Suppressor macrophage (primary cell): ENCODE measurements around the gene ALG10B.
"Not testable (repeated sequence)": the region's sequence is repeated elsewhere in the genome, so short reads cannot be mapped to it uniquely, and the experiment has no call there.

Experiments
- DNase-seq, 4 experiments: peaks; one replicate each; pipeline ENCODE4 v3.0.0-alpha.2; 2020 to 2022
- total RNA-seq, 17 experiments: gene quantifications; one replicate each; lab custom pipeline; 2026; ENCODE audit warnings: mixed read lengths in 6 of 17, inconsistent platforms in 3 of 17; lab: John Stamatoyannopoulos, UW

Gene ALG10B, protein sequence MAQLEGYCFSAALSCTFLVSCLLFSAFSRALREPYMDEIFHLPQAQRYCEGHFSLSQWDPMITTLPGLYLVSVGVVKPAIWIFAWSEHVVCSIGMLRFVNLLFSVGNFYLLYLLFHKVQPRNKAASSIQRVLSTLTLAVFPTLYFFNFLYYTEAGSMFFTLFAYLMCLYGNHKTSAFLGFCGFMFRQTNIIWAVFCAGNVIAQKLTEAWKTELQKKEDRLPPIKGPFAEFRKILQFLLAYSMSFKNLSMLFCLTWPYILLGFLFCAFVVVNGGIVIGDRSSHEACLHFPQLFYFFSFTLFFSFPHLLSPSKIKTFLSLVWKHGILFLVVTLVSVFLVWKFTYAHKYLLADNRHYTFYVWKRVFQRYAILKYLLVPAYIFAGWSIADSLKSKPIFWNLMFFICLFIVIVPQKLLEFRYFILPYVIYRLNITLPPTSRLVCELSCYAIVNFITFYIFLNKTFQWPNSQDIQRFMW
- total RNA-seq: 5.0 to 27.5 (median 15.4) reads per million in 17 experiments

DNA sequence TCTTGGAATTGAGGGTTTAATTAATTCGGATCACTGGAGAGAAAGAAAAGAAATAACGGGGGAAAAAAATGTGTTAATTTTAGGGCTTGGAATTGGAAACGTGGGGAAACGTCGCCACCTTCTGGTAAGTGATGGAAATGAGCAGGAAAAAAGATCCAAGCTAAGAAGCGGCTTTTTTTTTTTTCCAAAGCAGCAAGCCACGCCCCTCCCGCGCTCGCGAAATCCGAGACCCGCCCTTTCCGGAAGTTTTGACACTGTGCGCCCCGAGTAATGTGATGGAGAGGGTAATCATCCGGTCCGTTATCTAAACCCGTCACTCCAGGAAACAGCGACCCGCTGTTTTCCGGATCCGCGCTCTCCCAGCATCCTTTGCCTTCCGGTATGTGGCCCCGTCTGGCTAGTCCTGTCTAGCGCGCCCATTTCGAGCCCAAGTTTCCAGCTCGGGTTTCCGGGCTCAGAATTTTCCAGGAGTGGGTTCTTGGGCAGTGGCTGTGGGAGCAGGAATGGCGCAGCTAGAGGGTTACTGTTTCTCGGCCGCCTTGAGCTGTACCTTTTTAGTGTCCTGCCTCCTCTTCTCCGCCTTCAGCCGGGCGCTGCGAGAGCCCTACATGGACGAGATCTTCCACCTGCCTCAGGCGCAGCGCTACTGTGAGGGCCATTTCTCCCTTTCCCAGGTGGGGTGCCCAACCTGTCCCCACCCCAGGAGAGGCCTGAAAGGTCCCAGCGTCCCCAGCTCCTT lies at the start of gene ALG10B:
TSS of gene ALG10B (plus strand) at position 384 of the 739 bp plus-strand sequence. CDS start at position 504, 120 bp downstream.
- DNase-seq: peak; percentile 97 to 98 (median 98)

DNA sequence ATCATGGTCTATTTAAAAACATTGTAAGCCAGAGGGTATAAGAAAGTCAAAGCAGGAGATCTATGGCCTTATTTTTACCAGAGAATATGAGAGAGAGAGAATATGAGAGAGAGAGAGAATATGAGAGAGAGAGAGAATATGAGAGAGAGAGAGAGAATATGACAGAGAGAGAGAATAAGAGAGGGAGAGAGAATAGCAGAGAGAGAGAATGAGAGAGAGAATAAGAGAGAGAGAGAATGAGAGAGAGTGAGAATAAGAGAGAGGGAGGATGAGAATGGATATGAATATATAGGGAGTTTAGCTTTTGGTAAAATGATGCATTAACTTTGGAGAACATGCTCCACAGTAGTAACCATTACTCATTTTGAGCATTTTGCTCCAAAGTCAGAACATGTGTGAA lies 48.0 kb upstream of the ALG10B start:
- no peak for DNase-seq

DNA sequence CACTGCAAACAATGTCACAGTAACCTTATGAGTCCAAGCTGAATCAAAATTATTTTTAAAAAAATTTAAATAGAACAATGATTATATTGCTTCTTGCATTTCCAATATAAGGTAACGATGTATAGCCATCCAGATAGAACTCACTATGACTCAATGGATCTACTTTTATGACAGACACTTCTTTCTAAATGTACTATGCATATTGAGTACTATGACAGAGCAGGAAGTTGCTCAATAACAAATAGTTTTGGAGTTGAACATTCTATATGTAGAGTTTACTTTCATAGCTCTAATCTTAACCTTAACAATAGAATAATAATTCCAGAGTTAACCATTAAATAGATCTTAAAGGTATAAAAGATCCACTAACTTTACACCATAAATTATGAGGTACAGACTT lies 46.7 kb upstream of the ALG10B start:
- no peak for DNase-seq

DNA sequence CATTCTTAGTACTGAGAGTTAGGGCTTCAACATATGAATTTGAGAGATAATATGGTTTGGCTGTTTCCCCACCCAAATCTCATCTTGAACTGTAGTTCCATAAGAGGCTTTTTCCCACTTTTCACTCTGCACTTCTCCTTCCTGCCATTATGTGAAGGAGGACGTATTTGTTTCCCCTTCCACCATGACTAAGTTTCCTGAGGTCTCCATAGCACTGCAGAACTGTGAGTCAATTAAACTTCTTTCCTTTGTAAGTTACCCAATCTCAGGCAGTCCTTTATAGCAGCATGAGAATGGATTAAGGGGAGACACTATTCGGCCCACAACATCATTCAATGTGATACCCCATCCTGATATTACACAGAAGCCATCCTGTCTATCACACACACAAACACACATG lies 36.8 kb upstream of the ALG10B start:
- DNase-seq: no peak

DNA sequence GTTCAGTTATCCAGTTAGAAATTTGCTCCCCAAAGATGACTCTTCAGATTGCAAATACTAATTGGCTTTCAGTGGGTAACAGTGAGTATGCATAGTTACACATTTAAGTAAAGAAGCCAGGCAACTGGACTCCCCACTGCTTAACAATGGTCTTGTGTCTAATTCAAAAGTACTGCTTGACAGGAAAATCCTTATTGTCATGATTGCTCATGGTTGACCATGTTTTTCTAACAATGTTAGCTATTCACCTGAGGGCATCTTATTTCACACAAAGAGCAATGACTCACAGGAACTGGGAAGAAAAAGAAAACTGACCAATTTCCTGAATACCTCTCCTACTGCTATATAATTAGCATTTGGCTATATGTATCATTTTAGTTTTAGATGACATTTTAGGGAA lies 33.7 kb upstream of the ALG10B start:
- no peak for DNase-seq

DNA sequence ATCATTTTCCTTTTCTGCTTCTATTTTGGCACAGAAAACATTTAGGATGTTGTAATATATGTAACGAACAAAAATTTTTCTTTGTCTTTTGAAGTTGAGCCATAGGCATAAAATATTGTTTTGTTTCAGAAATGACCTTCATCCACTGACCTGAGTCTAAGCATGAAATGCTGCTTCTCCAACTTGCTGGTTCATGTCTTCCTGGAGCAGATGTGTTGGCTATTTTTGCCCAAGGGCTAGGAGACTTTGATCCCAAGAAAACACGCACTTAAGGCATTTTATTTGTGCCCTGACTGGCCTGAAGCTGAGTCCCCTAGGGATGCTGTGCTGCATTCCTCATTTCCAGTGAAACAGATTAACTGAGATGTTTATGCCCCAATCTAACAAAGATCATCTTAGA lies 27.2 kb upstream of the ALG10B start:
- no peak for DNase-seq

DNA sequence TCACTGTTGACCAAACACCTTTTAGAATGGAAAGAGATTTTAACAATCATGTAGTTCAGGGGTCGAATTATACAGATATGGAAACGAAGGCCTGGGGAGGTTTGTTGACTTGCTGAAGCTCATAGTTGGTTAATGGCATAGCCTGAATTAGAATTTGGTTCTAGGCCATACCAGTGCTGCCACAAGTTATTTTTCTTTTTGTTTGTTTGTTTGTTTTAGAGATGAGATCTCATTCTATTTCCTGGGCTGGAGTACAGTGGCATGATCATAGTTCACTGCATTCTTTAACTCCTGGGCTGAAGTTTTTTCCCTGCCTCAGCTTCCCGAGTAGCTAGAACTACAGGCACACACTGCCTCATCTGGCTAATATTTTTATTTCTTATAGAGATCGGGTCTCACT lies 25.4 kb upstream of the ALG10B start:
- DNase-seq: no peak

DNA sequence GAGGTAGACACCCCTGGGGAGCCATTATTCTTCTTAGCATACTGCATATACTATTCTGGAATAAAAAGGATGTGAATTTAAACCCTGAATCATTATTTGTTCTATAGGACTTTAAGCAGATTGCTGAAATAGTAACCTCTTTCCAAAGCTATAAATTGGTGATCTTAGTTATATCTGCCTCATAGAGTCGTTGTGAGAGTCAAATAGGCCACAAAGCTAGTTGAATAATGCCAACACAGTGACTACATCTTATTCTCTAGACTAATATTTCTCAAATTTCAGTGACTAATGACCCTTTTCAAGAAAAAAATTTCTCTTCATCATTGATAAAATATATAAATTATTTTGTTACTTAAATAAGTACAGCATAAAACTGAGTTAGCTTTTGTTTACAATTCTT lies 13.6 kb upstream of the ALG10B start:
- not testable (repeated sequence) for DNase-seq

DNA sequence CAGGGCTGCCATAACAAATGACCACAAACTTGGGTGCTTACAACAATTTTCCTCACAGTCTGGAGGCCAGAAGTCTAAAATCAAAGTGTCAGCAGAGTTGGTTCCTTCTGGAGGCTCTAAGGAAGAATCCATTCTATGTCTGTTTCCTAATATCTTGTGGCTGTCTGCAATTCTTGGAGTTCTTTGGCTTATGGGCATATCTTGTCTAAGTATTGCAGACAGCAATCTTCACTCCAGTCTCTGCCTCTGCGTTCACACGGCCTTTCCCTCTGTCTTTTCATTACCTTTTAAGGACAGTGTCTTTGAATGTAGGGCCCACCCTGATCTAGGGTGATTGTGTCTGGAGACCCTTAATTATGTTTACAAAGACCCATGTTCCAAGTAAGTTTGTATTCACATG lies 5.4 kb downstream of the ALG10B start:
- peak in 1 of 4 experiments; percentile 19 for DNase-seq

DNA sequence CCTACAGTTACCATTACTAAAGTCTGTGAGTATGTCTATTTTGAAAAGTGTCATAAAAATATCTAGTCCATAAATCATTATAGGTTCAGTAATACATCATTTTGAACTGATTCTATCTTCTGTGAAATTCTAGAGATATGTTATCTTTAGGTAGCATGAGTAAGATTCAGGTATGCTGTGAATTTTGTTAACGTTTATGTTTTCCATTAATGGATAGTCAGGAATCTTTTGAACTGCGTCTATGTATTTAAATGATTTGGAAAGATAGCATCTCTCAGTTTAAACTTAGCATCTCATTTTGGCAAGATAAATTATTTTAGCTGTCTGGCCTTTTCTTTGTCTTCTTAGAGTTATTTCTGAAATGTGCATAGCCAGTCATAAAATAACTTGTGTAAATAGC lies 8.3 kb downstream of the ALG10B start:
- DNase-seq: no peak

DNA sequence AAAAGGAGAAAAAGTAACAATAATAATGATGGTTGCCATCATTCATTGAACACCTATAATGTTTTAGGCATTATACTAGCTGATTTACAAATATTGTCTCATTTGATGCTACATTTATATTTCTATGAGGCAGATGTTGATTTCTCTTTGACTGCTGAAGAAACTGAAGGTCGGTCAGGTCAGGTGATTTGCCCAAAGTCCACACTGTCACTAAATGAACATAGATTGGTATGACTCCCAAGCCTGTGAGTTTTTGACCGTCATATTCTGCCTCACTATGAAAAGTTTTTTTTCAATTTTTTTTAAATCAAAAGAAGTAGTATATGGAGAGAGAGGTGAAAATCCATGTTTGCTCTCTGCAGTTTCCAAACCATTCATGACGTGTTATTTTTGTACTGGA lies 10.8 kb downstream of the ALG10B start:
- no peak for DNase-seq

DNA sequence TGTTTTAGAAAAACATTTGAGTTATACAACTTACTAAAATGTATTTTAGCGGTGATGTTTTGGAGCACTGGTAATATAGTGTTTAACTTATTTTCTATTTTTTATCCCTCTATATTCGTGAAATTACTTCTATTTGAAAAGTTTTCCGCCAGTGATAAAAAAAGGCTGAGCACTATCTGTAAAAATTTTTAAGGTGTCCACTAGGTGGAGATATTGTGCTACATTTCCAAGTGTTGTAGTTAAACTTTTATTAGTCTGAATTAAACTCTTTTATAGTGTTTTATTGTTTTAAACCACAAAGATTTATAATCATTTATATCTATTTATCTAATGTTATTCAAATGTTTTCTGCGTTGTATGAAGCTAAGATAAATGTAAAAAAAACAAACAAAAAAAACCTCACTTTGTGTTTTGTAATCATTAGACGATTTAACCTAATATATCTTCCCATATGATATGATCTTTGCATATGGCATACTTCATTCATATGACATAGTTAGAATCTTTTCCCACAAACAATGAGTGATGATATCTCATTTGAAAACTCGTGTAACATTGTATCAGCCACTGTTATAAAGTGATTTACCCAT lies 11.8 kb downstream of the ALG10B start:
- DNase-seq: peak in 3 of 4 experiments; percentile 35 to 74 (median 65)

DNA sequence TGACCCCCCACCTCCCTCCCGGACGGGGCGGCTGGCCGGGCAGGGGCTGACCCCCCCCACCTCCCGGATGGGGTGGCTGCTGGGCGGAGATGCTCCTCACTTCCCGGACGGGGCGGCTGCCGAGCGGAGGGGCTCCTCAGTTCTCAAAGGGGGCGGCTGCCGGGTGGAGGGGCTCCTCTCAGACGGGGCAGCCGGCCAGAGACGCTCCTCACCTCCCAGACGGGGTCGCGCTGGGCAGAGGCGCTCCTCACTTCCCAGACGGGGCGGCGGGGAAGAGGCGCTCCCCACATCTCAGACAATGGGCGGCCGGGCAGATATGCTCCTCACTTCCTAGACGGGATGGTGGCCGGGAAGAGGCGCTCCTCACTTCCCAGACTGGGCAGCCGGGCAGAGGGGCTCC lies 13.8 kb downstream of the ALG10B start:
- DNase-seq: not testable (repeated sequence)

DNA sequence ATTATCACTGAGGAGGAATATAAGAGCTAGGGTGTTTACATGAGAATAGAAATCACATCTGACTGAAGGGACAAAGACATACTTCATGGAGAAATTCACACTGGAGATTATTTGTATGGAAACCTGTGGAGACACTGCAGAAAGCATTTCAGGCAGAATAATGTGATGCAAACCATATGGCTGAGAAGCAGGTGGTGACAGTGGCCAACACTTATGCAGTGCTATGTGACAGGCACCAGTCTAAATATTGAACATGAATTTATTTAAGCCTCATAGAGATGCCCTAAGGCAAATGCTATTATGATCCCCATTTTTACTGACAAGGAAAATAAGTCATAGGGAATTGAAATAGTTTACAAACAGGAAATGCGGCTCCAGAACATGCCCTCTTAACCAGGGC lies 16.2 kb downstream of the ALG10B start:
- DNase-seq: no peak

DNA sequence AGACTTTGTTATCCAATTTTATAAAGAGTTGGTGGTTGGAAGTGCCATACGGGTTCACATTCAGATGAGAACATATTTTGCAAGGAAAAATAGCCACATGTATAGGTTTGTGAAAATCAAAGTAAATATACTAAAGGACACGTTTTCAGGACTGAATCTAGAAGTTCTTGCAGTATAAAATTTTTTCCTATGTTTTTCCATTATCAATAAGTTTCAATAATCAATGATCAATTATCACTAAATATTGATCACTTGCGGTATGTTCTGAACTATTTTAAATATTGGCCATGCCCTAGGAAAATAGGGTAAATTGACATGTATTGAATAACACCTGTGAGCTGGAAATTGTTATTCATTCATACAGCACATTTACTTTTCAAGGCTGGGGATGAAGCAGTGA lies 25.9 kb downstream of the ALG10B start:
- no peak for DNase-seq

DNA sequence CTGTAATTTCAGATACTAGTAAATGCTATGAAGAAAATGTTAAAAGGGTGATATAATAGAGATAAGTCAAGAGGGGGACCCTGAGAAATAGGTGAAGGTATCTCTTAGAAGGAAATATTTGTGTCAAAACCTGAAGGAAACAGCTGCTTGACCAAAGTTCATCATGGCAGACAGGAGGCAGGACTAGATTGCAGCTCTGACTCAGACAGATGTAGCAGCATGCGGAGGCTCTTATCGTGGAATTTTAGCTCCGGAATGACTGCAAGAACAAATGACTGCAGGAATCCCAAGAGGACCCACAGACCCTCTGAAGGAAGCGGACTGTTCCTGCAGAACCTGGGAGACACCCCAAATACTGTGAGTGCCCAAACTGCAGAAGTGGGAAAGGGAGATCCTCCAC lies 26.7 kb downstream of the ALG10B start:
- not testable (repeated sequence) for DNase-seq

DNA sequence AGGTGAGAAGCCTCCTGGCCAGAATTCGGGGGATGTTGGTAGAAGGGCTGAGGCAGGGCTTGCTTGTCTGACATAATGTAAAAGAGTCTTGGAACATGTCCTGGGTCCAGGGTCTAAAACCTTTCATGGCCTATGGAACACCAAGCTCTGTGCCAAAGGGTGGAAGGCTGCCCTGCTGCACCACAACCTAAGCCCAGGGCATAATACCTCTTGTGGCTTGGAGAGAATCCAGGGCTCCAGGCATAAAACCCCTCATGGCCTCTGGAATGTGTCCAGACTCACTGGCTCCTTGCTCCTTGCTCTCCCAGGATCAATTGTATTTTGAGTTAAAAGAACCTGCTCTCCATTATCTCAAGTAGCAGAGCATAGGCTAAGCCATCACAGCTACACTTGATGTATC lies 27.3 kb downstream of the ALG10B start:
- not testable (repeated sequence) for DNase-seq

DNA sequence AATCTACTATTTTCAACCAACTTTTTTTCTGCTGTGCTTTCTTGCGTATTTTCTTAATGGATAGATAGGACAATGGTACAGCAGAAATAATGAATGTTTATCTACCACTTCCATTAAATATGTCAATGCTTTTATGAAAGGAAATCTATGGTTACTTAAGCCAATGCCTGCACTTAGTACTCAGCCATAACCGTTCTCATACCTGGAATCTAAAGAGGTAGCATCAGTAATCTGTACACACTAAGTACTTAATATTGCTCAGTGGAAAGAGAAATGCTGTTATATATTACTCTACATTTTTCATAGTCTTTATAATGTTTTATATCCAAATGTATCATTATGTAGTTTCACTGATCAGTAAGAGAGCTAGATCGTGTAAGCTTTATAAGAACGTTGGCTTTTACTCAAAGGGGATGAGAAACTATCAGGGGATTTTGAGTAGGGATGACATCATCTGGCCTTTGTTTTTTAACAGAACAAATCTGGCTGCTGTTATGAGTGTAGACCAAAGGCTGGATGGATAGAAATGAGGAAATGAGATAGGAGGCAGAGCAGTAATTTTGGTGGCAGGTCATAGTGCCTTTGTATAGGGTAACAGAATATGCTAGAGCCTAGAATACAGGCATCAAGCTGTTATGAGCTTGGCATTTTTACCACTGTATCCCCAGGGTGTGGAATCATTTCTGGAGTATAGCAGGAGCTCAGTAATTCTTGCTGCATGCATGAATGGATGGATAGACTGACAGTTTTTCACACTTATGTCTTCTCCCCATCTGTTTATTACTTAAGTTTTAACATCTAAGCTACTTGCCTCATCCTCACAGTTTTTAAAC lies 34.0 kb downstream of the ALG10B start:
- DNase-seq: peak in 3 of 4 experiments; percentile 8 to 55 (median 46)

DNA sequence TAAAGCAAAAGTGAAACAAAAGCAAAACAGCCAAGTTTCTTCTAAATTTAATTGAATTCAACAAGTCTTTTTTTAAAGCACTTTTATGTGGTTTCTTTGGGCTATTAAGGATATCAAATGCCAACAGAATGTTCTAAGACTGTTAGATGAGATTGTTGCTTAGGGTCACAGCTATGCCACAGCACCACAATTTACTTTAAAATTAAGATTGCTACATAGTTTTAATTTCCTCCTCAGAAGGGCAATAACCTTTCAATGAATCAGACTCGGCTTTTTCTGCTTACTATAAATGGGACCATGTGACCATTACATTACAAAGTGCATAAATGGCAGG lies 34.6 kb downstream of the ALG10B start:
- DNase-seq: not testable (repeated sequence)

DNA sequence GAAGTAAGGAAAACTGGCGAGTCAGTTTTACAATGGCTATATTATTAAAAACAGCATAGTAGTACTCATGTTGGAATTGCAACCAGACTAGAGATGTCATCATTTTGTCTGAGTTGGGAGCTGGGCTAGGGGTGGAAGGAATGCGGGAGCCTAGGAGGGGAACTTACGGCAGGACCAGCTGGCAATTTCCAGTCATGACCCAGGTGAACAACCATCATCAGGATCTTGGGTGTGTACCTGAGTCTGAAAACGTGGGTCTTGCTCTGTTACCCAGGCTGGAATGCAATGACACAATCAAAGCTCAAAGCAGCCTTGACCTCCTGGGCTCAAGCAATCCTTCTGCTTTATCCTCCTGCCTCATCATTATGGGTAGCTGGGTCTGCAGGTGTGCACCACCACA lies 50.9 kb downstream of the ALG10B start:
- DNase-seq: no peak

DNA sequence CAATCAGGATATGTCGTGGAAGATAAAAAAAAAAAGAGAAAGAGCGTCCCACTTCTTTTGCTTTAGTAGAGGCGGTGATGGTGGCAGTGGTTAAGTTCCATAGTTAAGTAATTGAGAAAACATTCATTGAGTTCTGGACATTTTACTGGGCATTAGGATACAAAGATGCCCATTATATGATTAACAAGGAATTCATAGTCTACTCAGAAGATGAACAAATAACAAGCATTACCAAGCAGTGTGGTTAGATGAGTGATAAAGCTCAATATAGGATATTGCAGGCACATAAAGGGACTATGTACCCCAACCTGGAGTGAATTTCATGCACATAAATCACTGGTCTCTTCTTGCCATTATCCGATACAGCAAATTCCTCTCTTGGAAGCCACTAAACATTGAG lies 53.7 kb downstream of the ALG10B start:
- no peak for DNase-seq

DNA sequence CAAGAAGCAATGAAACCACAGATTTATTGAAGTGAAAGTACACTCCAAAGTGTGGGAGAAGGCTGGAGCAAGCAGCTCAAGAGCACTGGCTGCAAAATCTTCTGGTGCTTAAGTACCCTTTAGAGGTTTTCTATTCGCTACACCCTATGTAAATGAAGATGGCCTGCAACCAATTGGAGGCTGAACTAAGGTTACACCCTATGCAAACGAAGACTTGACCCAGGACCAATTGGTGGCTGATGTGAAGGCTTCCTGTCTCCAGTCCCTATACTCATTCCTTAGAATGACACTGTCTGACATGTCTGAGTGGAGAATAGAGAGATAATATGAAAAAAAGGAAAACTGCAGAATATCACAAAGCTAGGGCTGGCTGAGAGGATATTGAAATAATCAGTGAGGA lies 57.2 kb downstream of the ALG10B start:
- DNase-seq: no peak

DNA sequence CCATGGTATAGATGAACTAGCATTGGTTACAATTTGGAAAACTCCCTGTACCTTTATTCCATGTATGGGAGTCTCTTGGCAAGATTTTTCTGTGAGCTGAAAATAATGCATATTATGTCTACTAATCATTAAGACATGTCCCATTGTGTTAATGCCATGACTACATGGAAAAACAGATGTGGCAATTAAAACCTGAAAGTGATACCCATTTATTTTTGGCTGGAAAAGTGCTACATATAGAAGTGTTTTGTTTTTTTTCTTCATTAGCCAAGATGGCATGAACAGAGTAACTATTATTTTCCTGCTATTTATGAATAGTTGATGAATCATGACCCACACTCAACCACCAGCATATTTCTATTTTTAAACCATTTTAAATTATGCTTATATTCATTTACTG lies 58.2 kb downstream of the ALG10B start:
- no peak for DNase-seq
